Stimulated activated CD4-positive, alpha-beta T cell treated with anti-CD3 and anti-CD28 coated beads, TNF-alpha, amount 100 ng/mL, for 4 hours (primary cell): ENCODE data around the gene TACC2.
"Not testable (repeated sequence)": the region's sequence is repeated elsewhere in the genome, so short reads cannot be mapped to it uniquely, and the experiment has no call there.

ENCODE experiments used
- DNase-seq, 3 experiments: peaks; one replicate each; pipeline ENCODE4 v3.0.0-alpha.2; 2020; ENCODE audit warnings: low read depth in 3 of 3

The TACC2 gene

DNA sequence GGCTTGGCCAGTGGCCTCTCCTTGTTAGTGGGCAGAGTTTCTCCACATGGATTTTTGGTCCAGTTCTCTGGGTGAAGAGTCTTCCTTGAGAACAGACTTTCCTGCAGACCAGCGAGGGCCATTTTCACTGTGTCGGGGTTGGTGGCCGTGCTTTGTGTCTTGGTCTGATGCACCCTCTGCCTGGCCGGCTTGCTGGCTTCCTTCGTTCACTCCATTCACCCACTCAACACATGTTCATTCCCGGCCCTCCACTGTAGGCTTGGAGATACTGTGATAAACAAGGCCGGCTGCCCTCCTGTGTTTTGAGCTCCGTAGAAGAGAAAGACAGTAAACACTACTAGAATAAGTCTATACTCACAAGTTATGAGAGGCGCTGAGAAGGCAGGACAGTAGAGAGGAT is 205.3 kb downstream of the TACC2 start:
- no peak for DNase-seq

- DNase-seq: no peak
Observed at GRCh38 chr10:122196218-122196617, 207.3 kb downstream of the TACC2 start.

DNA sequence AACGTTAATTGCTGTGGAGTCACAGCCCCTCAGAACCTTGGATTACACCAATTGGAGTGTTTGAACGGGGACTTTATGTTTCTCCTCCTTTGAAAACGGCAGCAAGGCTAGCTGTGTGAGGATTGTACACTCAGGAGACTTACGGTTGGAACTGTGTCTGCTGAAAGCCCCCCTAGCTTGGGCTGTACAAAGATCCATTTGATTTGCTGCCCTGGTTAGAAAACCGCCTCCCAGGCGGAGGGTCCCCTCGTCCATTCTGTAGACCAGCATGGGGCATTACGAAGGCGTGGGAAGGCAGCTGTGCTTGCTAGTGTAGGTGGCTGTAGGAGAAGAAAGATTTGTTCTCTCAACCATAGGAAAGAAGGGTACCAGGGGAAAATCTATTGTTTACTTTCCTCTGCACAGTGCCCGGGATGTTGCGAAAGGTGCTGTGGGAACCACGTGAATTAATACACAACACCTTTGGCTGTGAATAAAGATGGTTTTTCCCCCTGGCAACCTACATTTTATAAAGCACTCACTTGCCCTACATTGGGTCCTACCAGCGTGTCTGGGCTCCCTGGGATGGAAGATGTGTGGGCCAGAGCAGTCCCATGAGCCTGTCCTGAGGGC is 208.8 kb downstream of the TACC2 start:
- DNase-seq: no peak

DNA sequence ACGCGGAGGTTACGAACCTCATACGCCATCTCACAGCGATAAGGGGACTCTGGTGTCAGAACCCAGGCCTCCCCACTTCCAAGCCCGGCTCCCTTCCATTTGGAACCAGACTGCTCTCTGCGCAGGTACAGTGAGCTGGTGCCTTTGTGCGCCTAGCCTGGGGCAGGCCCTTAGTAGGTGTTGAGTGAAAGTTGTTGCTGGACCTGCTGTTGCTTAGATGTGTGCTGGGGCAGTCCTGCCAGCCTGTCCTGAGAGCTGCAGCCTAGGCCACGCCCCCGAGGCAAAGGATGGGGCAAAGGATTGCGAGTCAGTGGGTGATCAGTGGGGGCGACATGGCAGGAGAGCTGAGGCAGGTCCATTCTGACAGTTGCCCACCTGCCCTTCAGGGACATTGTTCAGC is 209.7 kb downstream of the TACC2 start:
- DNase-seq: no peak

GRCh38 chr10:122199070-122199469 is 210.1 kb downstream of the TACC2 start:
- no peak for DNase-seq

- DNase-seq: no peak
Observed at GRCh38 chr10:122199689-122200088, 210.7 kb downstream of the TACC2 start.

- DNase-seq: no peak
Observed at GRCh38 chr10:122201401-122201800, 212.4 kb downstream of the TACC2 start.

DNA sequence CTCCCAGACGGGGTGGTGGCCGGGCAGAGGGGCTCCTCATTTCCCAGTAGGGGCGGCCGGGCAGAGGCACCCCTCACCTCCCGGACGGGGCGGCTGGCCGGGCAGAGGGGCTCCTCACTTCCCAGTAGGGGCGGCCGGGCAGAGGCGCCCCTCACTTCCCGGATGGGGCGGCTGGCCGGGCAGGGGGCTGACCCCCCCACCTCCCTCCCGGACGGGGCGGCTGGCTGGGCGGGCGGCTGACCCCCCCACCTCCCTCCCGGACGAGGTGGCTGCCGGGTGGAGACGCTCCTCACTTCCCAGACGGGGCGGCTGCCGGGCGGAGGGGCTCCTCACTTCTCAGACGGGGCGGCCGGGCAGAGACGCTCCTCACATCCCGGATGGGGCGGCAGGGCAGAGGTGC is 214.2 kb downstream of the TACC2 start:
- DNase-seq: not testable (repeated sequence)

- DNase-seq: no peak
Observed at GRCh38 chr10:122204691-122205489, 215.9 kb downstream of the TACC2 start.

GRCh38 chr10:122206471-122207065 is 217.6 kb downstream of the TACC2 start:
- no peak for DNase-seq

DNA sequence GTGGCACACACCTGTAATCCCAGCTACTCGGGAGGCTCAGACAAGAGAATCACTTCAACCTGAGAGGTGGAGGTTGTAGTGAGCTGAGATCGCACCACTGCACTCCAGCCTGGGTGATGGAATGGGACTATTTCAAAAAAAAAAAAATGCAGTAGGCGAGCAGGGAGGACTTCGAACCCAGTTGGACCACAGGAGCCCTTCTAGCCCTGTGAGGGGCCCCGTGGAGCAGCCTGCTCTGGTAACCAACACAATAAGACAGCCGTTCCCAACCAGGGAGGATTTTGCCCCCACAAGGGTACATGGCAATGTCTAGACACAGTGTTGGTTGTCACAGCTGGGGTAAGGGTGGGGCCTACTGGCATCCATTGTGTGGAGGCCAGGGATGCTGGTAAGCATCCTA is 218.2 kb downstream of the TACC2 start:
- DNase-seq: no peak

DNA sequence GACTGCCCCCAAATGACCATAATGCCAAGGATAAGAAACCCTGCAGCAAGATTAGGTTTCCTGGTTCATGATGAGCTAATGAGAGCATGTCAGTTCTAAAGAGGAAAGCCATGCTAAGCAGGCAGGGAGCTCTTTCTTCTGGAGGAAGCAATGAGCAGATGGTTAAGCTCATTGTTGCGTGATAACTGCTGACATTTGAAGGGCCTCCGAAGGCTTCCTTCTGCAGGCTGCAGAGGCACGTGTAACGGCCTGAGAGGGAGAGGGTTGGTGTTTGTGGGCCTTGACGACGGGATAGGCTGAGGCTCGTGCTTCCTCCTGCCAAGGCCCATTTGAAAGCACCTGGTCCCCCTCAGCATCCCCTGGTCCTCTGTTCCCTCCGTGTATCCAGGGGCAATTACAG is 218.6 kb downstream of the TACC2 start:
- no peak for DNase-seq

DNA sequence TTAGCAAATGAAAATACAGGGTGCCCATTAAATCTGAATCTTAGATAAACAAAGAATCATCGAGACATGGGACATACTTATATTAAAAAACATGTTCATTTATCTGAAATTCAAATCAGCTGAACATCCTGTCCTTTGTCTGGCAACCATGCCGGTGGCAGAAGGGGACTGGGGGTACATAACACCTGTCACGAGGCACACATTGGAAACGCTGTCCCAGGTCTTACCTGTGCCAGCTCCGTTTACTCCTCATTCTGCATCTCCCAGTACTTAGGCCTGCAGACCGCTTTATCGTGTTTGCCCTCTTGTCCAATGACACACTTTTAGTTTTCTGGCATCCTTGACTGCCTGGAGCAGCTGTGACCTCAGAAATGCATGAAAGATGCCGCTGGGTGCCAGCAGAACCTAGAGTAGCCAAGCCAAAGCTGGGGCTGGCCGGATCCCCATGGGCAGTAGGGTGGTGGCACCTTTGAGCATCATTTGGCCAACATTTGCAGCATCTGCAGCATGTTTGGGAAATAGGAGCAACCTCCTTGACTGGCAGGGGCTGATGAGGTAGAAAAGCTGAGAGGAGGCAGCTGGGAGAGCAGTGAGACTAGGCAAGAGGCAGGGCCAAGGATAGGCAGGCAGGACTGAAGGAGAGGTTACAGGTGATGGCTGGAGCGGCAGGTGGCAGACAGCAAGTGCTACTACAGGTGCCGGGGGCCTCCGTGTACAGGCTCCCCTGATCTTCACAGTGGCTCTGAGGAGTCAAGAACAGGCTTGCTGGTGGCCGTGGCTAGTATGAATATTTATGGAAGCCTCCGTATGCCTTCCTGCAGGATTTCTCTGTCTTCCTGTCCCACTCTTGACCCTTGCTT is 219.8 kb downstream of the TACC2 start:
- DNase-seq: no peak

GRCh38 chr10:122210481-122211265 is 221.7 kb downstream of the TACC2 start:
- no peak for DNase-seq

- no peak for DNase-seq
Observed at GRCh38 chr10:122213364-122213763, 224.4 kb downstream of the TACC2 start.

GRCh38 chr10:122213766-122214165 is 224.8 kb downstream of the TACC2 start:
- DNase-seq: no peak

- DNase-seq: no peak
Observed at GRCh38 chr10:122216047-122216446, 227.1 kb downstream of the TACC2 start.

GRCh38 chr10:122219340-122219739 is 230.4 kb downstream of the TACC2 start:
- no peak for DNase-seq

DNA sequence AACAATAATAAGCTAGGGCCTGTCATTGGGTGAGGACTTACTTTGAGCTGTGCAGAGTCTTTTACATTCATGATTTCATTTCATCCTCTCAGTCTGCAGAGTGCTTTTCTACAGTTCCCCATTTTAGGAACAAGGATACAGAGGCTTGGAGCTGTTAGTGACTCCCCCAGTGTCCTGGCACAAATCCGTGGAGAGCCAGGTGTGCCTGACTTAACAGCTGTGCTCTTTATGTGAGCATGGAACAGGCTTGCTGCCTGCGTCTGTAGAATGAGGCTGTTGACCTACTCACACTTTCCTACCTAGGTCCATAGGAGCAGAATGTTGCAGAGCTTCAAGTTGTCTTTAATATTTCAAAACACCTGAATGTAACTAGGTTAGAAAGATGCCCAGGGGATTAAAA is 231.8 kb downstream of the TACC2 start:
- DNase-seq: no peak

- no peak for DNase-seq
Observed at GRCh38 chr10:122221958-122222357, 233.0 kb downstream of the TACC2 start.

DNA sequence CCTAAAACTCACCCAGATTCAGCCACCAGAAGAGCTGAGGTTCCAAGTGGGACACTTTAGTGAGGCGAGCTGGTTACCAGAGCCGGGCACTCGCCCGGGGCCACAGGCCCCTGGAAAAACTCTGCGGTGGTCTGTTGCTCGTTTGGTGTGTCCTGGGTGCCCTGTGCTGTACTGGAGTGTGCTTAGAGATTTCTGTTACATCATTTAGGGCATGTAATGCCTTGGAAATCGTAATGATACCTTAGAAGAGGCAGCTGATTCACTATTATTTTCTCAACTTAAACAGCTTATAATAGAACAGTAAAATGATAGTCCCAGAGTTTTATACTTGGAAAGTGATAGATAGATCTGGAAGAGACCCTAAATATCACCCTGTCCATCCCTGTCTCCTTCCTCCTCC is 233.7 kb downstream of the TACC2 start:
- no peak for DNase-seq
